A549 (cell line): ENCODE data around the gene BCL2L11. TPM values are rescaled to one million over a fixed set of nuclear protein-coding genes. Genes with fewer than 3 reads are reported as not detected.

ENCODE experiments used
- ATAC-seq, 2 experiments: fragments of 200-7000 bp in 1 of 2; fragments of >200 bp in 1 of 2; cut with Nextera tagmentation in 1 of 2; cut with Tn5 transposase in 1 of 2; 3 replicates each; pipeline versions ENCODE4 v1.8.0 to v1.9.1; 2018 to 2020; ENCODE audit warnings: mild to moderate bottlenecking in 1 of 2, moderate library complexity in 1 of 2
- CTCF ChIA-PET: fragments of 300-600 bp; sonication (Branson Sonifier 250); formaldehyde crosslinking; extraction: SDS; loops from one replicate; lab custom pipeline; 2021; ENCODE audit warnings: antibody characterized with exemption, inconsistent platforms; lab: Yijun Ruan, JAX
- POLR2A ChIA-PET: fragments of 350-600 bp; formaldehyde crosslinking; extraction: SDS; loops from one replicate; lab custom pipeline; 2021; ENCODE audit warnings: antibody characterized with exemption, inconsistent platforms; lab: Yijun Ruan, JAX
- DNase-seq, 2 experiments: peaks; one replicate each; pipeline versions ENCODE4 v3.0.0 to v3.0.0-alpha.2; 2011 to 2016; ENCODE audit warnings: low read depth in 1 of 2, low spot score in 1 of 2
- FAIRE-seq: peaks from 2 replicates; lab custom pipeline; 2011; peaks lifted over from hg19 to GRCh38; lab: Jason Lieb, UNC
- H3K27ac ChIP-seq, 2 experiments: fragments of >200 bp; sonication (Bioruptor Twin); formaldehyde crosslinking; 3 replicates each; pipeline ENCODE4 v1.5.1; 2016 to 2017
- H3K4me1 ChIP-seq: fragments of >200 bp; sonication (Bioruptor Twin); formaldehyde crosslinking; 3 replicates; pipeline ENCODE4 v1.6.1; 2016
- H3K4me2 ChIP-seq: fragments of >200 bp; sonication (Bioruptor Twin); formaldehyde crosslinking; 3 replicates; pipeline ENCODE4 v1.6.1; 2016
- H3K4me3 ChIP-seq: fragments of >200 bp; sonication (Bioruptor Twin); formaldehyde crosslinking; 3 replicates; pipeline ENCODE4 v1.5.1; 2016
- H3K9me3 ChIP-seq: fragments of >200 bp; sonication (Bioruptor Twin); formaldehyde crosslinking; 3 replicates; pipeline ENCODE4 v1.6.1; 2016
- ATOH8 ChIP-seq: fragments of 250-450 bp; sonication (Bioruptor Pico); IDR thresholded peaks from 2 replicates; pipeline ENCODE4 v1.5.0; 2020; ENCODE audit warnings: low read depth, mild to moderate bottlenecking, moderate library complexity
- CEBPB ChIP-seq, 2 experiments: fragments of >200 bp in 1 of 2; sonication (Bioruptor Twin) in 1 of 2; formaldehyde crosslinking in 1 of 2; IDR thresholded peaks; 2 replicates each; pipeline ENCODE4 v1.6.1; 2012 to 2016
- E2F6 ChIP-seq: IDR thresholded peaks from 2 replicates; pipeline ENCODE4 v1.6.1; 2012; ENCODE audit warnings: low read depth, borderline replicate concordance
- HEYL ChIP-seq: fragments of 250-450 bp; sonication (Bioruptor Pico); IDR thresholded peaks from 2 replicates; pipeline ENCODE4 v1.8.0; 2021; ENCODE audit warnings: mild to moderate bottlenecking, moderate library complexity
- HMGXB4 ChIP-seq: fragments of 250-450 bp; sonication (Bioruptor Pico); IDR thresholded peaks from 2 replicates; pipeline ENCODE4 v1.5.0; 2021; ENCODE audit warnings: mild to moderate bottlenecking, moderate library complexity, borderline replicate concordance
- MAX ChIP-seq: IDR thresholded peaks from 2 replicates; pipeline ENCODE4 v1.6.1; 2012
- MYC ChIP-seq: IDR thresholded peaks from 2 replicates; pipeline ENCODE4 v1.6.1; 2012; ENCODE audit warnings: mild to moderate bottlenecking, inconsistent platforms, low read length, improper control_type of control experiment, borderline replicate concordance
- REST ChIP-seq: fragments of 200-600 bp; sonication (generic); IDR thresholded peaks from 2 replicates; pipeline ENCODE4 v1.6.1; 2016; ENCODE audit warnings: antibody characterized with exemption, mild to moderate bottlenecking, moderate library complexity
- RFX5 ChIP-seq: fragments of 450-650 bp; IDR thresholded peaks from 2 replicates; pipeline ENCODE4 v1.7.1; 2014; ENCODE audit warnings: antibody characterized with exemption, mild to moderate bottlenecking, moderate library complexity
- RNF2 ChIP-seq: fragments of 200-600 bp; sonication (generic); IDR thresholded peaks from 2 replicates; pipeline ENCODE4 v1.6.1; 2016; ENCODE audit warnings: low read depth, mild to moderate bottlenecking, antibody characterized with exemption, moderate library complexity, borderline replicate concordance
- SMC3 ChIP-seq: fragments of >200 bp; sonication (Bioruptor Twin); formaldehyde crosslinking; IDR thresholded peaks from 3 replicates; pipeline ENCODE4 v1.6.1; 2018; ENCODE audit warnings: inconsistent platforms
- TFCP2L1 ChIP-seq: fragments of 250-450 bp; sonication (Bioruptor Pico); IDR thresholded peaks from 2 replicates; pipeline ENCODE4 v1.5.0; 2021; ENCODE audit warnings: mild to moderate bottlenecking
- TP53 ChIP-seq: fragments of 250-450 bp; sonication (Bioruptor Pico); IDR thresholded peaks from 2 replicates; pipeline ENCODE4 v1.5.0; 2021; ENCODE audit warnings: mild to moderate bottlenecking, moderate library complexity
- ZNF302 ChIP-seq: fragments of 250-450 bp; sonication (Bioruptor Pico); IDR thresholded peaks from 2 replicates; pipeline ENCODE4 v1.9.0; 2021; ENCODE audit warnings: inconsistent platforms, mild to moderate bottlenecking, moderate library complexity
- WGBS: methylation state at CpG from one replicate; pipeline ENCODE4 v1.1.6; 2017; ENCODE audit errors: missing lambda C conversion rate; 5-methylcytosine and 5-hydroxymethylcytosine counted together
- polyA plus RNA-seq, 4 experiments: library from polyadenylated mRNA; depleted of rRNA in 3 of 4; stranded (reverse); fragments of >200 nt; fragmentation: RNase III in 1 of 4; extraction: RNeasy Plus Mini Kit Qiagen cat#74134 plus additional on column Dnase treatment in 1 of 4; gene quantifications; 2 replicates in 3 of 4; 3 replicates in 1 of 4; pipeline ENCODE4 v1.2.3, GENCODE V29; 2011 to 2017

BCL2L11 gene
- polyA plus RNA-seq, 2 of the 4 experiments (the other 2 are of a cell fraction), result 7.4 to 14.5 TPM

GRCh38 chr2:111135910-111136297 lies 15.2 kb downstream of the BCL2L11 start:
- no peak overlapping the region for H3K4me2 ChIP-seq
- no peak overlapping the region for H3K4me3 ChIP-seq
- FAIRE-seq, result no peak
- 84% methylated on average over 6 of the region's 9 CpGs for WGBS
- no peaks in the 10 kb centered on the region for H3K9me3 ChIP-seq
- ATAC-seq, result peak; percentile 54 to 72; a peak in 3 of 6 replicates
- peaks cover 11% of the 10 kb centered on the region; the same call in 1 of the 3 replicates for H3K4me1 ChIP-seq
- H3K27ac ChIP-seq, result no peak overlapping the region
- CTCF ChIA-PET, result no interaction called here
- peak in 1 of 2 experiments; percentile 7 for DNase-seq
- TF ChIP-seq REST (no peak), HMGXB4 (CRISPR knock-in tag) (no peak), RNF2 (no peak), MYC (no peak), CEBPB (IDR thresholded peaks at IDR 0.05) (no peak), HEYL (CRISPR knock-in tag) (no peak), MAX (no peak), ATOH8 (CRISPR knock-in tag) (no peak), TFCP2L1 (no peak)
- POLR2A ChIA-PET, result interaction anchor here (0.9 kb wide), 1 partner anchor 15 kb away, joined by 3 read pairs; the partner anchor contains the start of gene BCL2L11

GRCh38 chr2:111138839-111139238 lies 18.1 kb downstream of the BCL2L11 start:
- TF ChIP-seq HEYL (CRISPR knock-in tag), result no peak
- no peak for TF ChIP-seq TP53 (CRISPR knock-in tag)
- no peak for TF ChIP-seq RFX5
- TF ChIP-seq E2F6, result no peak
- no peak for TF ChIP-seq CEBPB (IDR thresholded peaks at IDR 0.05)
- no peak for TF ChIP-seq SMC3
- no peak for TF ChIP-seq ATOH8 (CRISPR knock-in tag)
- TF ChIP-seq ZNF302 (CRISPR knock-in tag), result no peak
- Histone ChIP-seq H3K27ac (no peak overlapping the region), H3K9me3 (no peaks in the 10 kb centered on the region), H3K4me1 (peaks cover 11% of the 10 kb centered on the region; the same call in 1 of the 3 replicates), H3K4me2 (no peak overlapping the region), H3K4me3 (no peak overlapping the region)
- ChIA-PET CTCF (interaction anchor here (0.7 to 1.4 kb wide), 2 partner anchors 18 to 48 kb away, joined by 3 read pairs; partner anchors contain the start of gene BCL2L11), POLR2A (no interaction called here)
- 79% methylated on average over 5 of the region's 5 CpGs for WGBS
- no peak for DNase-seq
- no peak for ATAC-seq
- FAIRE-seq, result no peak
